ENCODE data around the gene CSF2. TPM values are rescaled to one million over a fixed set of nuclear protein-coding genes. Genes with fewer than 3 reads are reported as not detected.

Gene CSF2
- polyA plus RNA-seq, 1 of the 3 experiments (the other 2 are of a cell fraction): 0.97 TPM

- no peak overlapping the region for H3K27ac ChIP-seq (ENCODE audit: low read depth in 2 of 2, low read length in 1 of 2)
- no peak for TF ChIP-seq NRF1 (IDR thresholded peaks at IDR 0.05; ENCODE audit: low read depth, low read length)
- no peak for TF ChIP-seq EZH2phosphoT487 (IDR thresholded peaks at IDR 0.05; ENCODE audit: borderline replicate concordance, low read depth)
- no peak for TF ChIP-seq CHD2 (IDR thresholded peaks at IDR 0.05; ENCODE audit: low read length, partially characterized antibody)
- no peak for TF ChIP-seq REST (IDR thresholded peaks at IDR 0.05; ENCODE audit: low read depth, low read length)
- TF ChIP-seq TAF1 (IDR thresholded peaks at IDR 0.05; ENCODE audit: borderline replicate concordance, low read depth, low read length): no peak
- no peak for TF ChIP-seq SIN3A (IDR thresholded peaks at IDR 0.05; ENCODE audit: borderline replicate concordance, low read depth, low read length)
- no peak for TF ChIP-seq USF2 (IDR thresholded peaks at IDR 0.05; ENCODE audit: borderline replicate concordance, low read depth, low read length)
- no peak for TF ChIP-seq YY1 (IDR thresholded peaks at IDR 0.05; ENCODE audit: low read depth)
- TF ChIP-seq TCF12 (IDR thresholded peaks at IDR 0.05): no peak
- TF ChIP-seq RFX5 (IDR thresholded peaks at IDR 0.05; ENCODE audit: low read length): no peak
- TF ChIP-seq NFIC (IDR thresholded peaks at IDR 0.05; ENCODE audit: borderline replicate concordance): no peak
- TF ChIP-seq USF1 (IDR thresholded peaks at IDR 0.05; ENCODE audit: borderline replicate concordance, low read depth): no peak
- no peak for TF ChIP-seq IRF3 (IDR thresholded peaks at IDR 0.05; ENCODE audit: low read depth, low read length)
- no peak overlapping the region for H3K4me3 ChIP-seq (ENCODE audit: low read depth in 2 of 2, low read length in 1 of 2)
- no peaks in the 10 kb centered on the region for H3K79me2 ChIP-seq (ENCODE audit: insufficient read depth)
- no peaks in the 10 kb centered on the region for H3K4me1 ChIP-seq (ENCODE audit: control insufficient read depth in 1 of 2, insufficient read depth in 2 of 2, low read depth in 1 of 2, low read length in 1 of 2)
- peak; percentile 3 for DNase-seq
- H3K9ac ChIP-seq: no peak overlapping the region
- no peaks in the 10 kb centered on the region for H4K20me1 ChIP-seq (ENCODE audit: insufficient read depth)
- POLR2A ChIA-PET: no interaction called here
- H3K9me3 ChIP-seq: no peaks in the 10 kb centered on the region
- CTCF ChIA-PET: interaction anchor here (1.9 kb wide), 1 partner anchor 25 kb away, joined by 4 read pairs; no protein-coding TSS in a partner anchor
- WGBS (ENCODE audit: low lambda C conversion rate): 57% methylated on average over 2 of the region's 13 CpGs
- H3K36me3 ChIP-seq (replicated peaks in 1 of 2; ENCODE audit: control insufficient read depth in 1 of 2, insufficient read depth in 2 of 2, low read length in 1 of 2): no peaks in the 10 kb centered on the region
- H3K9me2 ChIP-seq: no peaks in the 10 kb centered on the region
- no peak overlapping the region for H2AFZ ChIP-seq (ENCODE audit: low read depth)
- no peaks in the 10 kb centered on the region for H3K27me3 ChIP-seq (ENCODE audit: insufficient read depth)
- no peak overlapping the region for H3K4me2 ChIP-seq
- H3F3A ChIP-seq (replicated peaks; ENCODE audit: insufficient read depth): no peaks in the 10 kb centered on the region
These were observed 13.7 kb upstream of the CSF2 start for GRCh38 chr5:132059696-132060500.
